ENCODE measurements around the gene TUBB4B.
A peak's percentile ranks its signal among the peaks of the same experiment; 100 is the strongest.

TUBB4B gene

DNA sequence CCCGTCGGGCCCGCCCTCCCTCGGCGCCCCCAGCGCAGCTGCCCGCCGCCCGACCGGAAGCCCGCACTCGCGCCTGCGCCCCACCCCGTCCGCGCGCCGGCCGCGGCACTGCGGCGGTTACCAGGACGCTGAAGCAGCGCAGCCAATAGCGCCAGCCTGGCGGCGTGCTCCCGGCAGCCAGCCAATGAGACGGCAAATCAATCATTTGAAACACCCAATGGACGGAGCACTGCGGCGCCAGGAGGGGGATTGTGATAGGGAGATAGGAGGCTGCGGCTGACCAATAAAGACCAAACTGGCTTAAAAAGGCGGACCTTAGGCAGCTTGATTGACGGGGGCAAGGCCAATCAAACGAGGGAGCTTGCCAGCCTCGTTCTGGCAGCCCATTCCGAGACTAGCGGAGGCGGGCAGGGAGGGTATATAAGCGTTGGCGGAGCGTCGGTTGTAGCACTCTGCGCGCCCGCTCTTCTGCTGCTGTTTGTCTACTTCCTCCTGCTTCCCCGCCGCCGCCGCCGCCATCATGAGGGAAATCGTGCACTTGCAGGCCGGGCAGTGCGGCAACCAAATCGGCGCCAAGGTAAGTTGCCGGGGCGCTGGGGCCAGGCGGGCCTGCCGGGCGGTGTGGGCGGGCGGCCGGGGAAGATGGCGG is at the start of gene TUBB4B:
Gene TUBB4B (plus strand): TSS at position 447 of the 649 bp plus-strand sequence. CDS start 74 bp downstream, at position 521.
- peak; percentile 97 for DNase-seq

DNA sequence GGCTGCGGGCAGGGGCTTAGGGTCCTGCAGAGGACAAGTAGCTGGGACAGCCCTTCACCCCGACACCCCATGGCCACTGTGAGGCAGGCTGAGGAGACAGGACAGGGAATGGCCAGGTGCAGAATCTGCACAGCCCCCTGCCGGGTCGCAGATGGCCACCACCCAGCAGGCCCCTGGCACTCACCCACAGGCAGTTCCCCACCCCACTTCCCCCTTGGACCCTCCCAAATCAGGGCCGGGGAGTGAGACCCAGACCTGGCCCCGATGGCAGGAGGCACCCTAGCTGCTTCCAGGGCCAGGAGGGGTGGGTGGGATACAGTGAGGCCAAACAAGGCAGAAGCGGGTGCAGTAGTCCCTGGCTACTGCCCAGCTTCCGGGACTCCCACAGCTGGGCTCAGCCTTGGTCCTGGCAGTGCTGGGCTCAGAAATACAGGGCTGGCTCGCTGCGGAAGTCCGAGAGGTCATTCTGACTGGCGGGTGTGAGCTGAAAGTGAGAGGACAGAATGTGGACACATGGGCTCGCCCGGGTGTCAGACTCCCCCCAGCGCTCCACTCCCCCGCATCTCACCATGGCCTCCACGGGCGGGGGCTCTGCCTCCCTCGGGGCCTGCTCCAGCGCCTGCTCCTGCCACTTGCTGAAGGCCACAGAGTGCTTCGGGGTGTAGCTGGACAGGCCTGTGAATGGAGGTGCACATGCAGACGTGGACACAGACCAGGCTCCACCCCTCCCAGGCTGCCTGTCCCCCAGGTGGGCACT is 49.2 kb upstream of the TUBB4B start:
- no peak for DNase-seq

- DNase-seq: no peak
Measured at GRCh38 chr9:137192448-137192780, 48.7 kb upstream of the TUBB4B start.

DNA sequence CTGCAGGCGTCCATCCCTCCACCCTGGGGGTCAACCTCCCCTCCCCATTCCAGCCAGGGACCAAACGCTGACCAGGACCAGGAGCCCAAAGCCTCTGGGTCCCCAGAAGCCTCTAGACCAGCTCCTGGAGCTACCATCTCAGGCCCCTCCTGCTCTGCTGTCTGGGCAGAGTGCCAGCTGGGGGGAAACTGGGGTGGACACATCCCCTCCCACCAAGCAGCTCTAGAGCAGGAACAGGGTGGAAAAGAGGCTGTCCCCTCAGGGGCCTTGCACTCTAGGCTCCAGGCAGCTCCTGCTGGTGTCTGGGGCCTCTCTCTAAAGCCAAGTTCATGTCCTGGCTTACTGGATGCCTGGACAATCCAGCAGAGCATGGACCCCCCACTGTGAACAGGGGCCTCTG is 48.2 kb upstream of the TUBB4B start:
- DNase-seq: no peak

GRCh38 chr9:137193771-137194170 is 47.3 kb upstream of the TUBB4B start:
- DNase-seq: no peak

- no peak for DNase-seq
Measured at GRCh38 chr9:137194388-137194787, 46.7 kb upstream of the TUBB4B start.

DNA sequence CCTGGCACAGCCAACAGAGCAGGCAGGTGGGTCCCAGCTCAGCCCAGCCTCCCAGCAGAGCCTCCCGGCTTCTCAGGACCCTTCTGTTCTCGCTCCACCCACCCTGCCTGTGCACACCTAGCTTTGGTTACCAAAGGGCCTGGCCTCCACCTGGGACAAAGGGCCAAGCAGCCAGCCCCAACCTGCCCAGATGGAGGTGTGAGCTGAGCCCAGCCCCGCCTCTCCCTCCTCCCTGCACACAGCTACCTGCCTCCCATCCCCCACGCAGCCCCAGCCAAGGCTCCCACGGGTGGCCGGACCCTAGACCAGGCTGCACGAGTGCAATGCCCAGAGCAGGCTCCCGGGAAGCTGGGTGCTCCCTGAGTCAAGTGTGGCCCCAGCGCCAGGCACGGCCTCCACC is 46.2 kb upstream of the TUBB4B start:
- no peak for DNase-seq

- DNase-seq: no peak
Measured at GRCh38 chr9:137195525-137196220, 45.4 kb upstream of the TUBB4B start.

GRCh38 chr9:137198051-137198901 is 42.8 kb upstream of the TUBB4B start:
- DNase-seq: no peak

DNA sequence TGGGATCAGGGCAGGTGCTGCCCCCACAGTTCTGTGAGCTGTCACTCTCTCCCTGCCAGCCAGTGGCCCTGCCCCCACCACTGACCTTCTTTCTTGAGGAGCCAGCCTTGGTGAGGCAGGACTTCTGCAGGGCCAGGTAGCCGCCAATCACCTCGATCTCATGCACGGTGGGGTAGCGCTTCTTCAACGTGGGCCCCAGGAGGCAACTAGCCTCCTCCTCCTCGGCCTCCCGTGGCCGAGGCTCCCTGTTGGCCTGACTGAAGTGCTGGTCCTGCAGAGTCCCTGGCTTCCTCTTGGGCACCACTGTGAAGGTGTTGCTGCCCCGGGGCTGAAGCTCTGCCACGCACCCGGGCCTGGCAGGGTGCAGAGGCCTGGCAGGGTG is 42.2 kb upstream of the TUBB4B start:
- DNase-seq: no peak

- DNase-seq: no peak
Measured at GRCh38 chr9:137199411-137200121, 41.5 kb upstream of the TUBB4B start.

DNA sequence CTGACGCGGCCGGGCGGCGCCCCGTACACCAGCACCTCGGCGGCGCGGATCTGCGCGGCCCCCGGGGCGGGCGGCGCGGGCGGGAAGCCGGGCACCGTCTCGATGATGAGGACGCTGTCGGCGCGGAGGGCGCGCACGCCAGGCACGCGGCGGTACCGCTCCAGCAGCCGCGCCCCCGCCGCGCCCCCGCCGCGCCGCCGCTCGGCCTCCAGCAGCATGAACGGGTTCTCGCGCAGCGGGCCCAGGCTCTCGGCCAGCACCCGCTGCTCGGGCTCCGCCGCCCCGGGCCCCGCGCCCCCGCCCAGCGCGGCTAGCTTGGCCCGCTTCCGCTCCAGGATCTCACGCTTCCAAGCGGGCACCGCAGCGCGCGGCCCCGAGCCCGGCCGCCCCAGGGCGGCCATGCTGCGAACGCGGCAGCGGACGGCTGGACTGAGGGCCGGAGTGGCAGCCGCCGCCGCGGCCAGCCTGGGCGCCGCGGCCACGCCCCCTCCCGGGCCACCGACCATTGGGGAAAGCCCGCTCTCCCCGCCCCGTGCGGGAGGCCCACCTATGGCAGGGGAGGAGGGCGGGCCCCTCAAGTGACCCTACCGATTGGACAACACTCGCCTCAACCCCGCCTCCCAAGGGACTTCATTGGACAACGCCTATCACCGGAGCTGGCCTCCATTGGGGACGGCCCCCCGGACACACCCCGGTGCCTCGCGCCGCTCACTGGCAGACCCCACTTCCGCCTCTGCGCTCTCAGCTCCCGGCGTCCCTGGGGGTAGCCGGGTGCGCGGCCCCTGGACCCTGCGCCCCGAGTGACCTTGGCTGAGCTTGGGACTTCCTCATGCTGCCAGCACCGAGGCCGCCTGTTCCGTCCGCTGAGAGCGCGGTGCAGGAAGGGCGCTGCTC is 40.5 kb upstream of the TUBB4B start, which contains the start of gene TPRN:
Gene TPRN (minus strand): TSS at position 431 of the 894 bp plus-strand sequence. CDS start 30 bp downstream, at position 401.
- peak; percentile 99 for DNase-seq

- no peak for DNase-seq
Measured at GRCh38 chr9:137201205-137201868, 39.8 kb upstream of the TUBB4B start.

GRCh38 chr9:137202966-137203365 is 38.1 kb upstream of the TUBB4B start:
- no peak for DNase-seq

DNA sequence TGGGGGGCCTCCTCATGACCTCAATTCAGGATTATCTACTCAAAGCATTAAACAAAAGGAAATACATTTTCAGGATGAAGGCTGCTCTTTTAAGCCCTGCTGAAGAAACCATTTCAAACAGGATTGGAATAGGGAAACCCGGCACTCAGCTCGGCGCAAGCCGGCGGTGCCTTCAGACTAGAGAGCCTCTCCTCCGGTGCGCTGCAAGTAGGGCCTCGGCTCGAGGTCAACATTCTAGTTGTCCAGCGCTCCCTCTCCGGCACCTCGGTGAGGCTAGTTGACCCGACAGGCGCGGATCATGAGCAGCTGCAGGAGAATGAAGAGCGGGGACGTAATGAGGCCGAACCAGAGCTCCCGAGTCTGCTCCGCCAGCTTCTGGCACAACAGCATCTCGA is 36.4 kb upstream of the TUBB4B start:
- no peak for DNase-seq

DNA sequence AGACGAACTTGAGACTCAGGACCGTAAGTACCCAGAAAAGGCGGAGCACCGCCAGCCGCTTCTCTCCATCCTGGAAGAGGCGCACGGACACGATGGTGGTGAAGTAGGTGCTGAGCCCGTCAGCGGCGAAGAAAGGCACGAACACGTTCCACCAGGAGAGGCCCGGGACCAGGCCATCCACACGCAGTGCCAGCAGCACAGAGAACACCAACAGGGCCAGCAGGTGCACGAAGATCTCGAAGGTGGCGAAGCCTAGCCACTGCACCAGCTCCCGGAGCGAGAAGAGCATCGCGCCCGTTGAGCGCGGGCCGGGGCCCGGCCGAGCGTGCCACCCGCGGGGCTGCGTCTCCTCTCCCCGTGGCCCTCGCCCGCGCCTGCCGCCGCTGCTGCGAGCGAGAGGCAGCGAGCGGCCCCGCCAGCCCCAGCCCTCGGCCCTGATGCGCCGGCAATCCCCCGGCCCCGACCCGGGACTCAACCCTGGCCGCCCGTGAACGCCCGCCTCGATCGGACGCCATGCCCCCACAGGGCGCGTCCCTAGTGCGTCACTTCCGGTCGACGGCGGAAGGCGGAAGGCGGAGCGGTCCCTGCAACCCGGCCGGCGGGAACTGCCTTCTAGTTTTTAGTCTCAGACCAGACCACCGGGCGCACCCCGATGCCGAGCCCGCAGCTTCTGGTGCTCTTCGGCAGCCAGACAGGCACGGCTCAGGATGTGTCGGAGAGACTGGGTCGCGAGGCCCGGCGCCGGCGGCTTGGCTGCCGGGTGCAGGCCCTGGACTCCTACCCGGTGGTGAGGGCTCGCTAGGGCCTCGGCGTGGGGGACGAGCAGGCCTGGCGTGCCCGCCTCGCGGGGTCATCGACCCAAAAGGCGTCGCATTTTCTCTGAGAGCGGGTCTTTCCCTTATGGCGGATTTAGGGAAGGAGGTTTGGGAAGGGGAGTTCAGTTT is 35.7 kb upstream of the TUBB4B start, which contains the start of the genes NDOR1 and TMEM203:
Gene NDOR1 (plus strand): TSS at position 575 of the 944 bp plus-strand sequence. CDS start 78 bp downstream, at position 653.
Gene TMEM203 (minus strand): TSS at position 523 of the 944 bp plus-strand sequence. CDS start 234 bp downstream, at position 289.
- peak; percentile 95 for DNase-seq

GRCh38 chr9:137206602-137207001 is 34.5 kb upstream of the TUBB4B start:
- no peak for DNase-seq

GRCh38 chr9:137211532-137211931 is 29.6 kb upstream of the TUBB4B start:
- DNase-seq: no peak

DNA sequence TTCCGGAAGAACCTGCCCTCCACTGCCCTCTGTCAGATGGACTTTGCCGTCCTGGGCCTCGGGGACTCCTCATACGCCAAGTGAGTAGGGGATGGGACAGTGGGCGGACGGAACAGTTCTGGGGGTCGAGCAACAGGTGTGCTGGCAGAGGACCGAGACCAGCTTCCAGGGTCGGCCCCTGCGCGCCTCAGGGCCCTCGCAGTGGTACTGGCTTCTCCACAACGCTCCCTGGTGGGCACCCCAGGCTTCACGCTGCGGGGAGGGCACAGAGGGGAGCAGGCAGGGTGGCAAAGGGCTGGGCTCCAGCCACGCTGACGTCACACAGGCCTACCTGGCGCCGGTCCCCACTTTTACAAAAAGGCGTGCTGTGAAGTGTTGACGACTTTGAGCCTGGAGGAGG is 28.6 kb upstream of the TUBB4B start:
- DNase-seq: no peak
